ENCODE results near the gene CYB5B.

Gene CYB5B

GRCh38 chr16:69448470-69449193 is 24.2 kb downstream of the CYB5B start:
- DNase-seq: peak; percentile 61

- DNase-seq: no peak
These were observed 26.7 kb downstream of the CYB5B start for GRCh38 chr16:69451166-69451565.

DNA sequence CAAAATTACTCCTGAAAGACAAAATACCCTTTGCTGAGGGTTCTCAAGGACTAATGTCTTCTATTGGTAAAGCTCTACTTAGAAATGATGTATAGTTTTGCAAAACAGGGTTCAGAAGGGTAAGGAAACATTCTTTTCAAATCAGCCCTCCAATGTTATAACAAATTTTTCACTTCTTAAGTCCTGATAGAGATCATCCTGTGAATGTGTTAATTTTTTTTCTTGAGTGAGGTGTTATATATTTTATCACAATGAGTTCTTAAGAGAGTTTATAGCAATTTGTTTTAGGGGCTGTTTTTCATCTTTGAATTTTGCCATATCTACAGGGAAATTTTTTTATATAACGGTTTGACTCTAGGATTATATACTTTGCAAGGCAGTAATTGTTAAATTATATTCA is 29.5 kb downstream of the CYB5B start:
- no peak for DNase-seq

- no peak for DNase-seq
These were observed 39.5 kb downstream of the CYB5B start for GRCh38 chr16:69463876-69464275.

GRCh38 chr16:69465083-69465721 is 40.8 kb downstream of the CYB5B start:
- no peak for DNase-seq

DNA sequence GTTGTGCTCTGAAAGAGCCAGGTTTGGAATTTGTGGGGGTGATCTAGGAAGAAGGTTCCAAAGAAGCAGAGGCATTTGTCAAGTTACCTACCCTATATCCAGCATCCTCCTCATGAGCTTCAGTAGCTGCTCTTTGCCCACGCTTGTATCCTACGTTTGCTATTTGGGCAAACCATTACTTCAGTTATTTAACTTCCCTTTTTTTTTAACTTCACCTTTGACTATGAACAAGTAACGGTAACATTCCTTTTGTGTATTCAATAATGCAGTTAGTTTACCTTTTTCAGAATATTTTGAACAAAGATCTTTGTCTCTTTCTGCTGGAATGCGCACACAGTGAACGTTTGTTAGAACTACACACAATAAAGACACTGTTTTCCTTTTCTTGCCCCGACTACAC is 41.5 kb downstream of the CYB5B start:
- no peak for DNase-seq

DNA sequence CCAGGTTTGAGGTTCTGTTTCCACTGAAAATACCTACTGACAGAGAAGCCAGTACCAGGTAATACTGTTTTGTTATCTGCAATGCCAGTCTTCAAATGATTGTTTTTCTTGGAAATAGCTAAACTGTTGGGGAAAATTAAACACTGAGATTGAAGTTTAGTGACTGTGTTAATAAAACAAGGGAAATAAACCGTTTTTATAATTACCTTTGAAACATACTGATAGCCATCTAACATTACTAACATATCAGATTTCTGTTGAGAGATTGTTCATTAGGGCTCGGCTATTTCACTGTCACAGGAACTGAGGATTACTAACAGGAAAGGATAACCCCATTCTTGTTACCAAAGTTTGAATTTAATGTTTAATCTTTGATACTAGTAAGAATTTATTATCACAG is 42.1 kb downstream of the CYB5B start:
- no peak for DNase-seq

GRCh38 chr16:69467080-69467479 is 42.7 kb downstream of the CYB5B start:
- DNase-seq: no peak

DNA sequence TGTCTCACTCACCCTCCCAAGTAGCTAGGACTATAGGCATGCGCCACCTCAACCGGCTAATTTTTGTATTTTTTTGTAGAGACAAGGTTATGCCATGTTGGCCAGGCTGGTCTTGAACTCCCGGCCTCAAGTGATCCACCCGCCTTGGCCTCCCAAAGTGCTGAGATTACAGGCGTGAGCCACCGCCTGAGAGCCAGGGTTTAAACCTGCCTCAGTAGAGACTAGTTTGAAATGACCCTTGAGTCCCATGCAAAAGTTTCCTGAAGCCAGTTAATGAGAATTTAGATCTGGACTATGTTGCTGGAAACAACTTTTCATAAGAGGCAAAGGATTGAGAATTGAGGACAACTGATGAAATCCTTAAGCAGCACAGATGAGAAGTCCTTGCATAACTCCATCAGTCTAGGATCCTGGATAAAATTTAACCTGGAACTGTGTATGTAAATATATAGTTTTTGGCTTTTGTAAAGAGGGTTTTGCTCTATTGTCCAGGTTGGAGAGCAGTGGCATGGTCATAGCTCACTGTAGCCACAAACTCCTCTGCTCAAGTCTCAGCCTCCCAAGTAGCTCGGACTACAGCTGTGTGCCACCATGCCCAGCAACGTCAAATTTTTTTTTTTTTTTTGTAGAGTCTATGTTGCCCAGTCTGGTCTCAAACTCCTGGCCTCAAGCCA is 43.2 kb downstream of the CYB5B start:
- DNase-seq: no peak

- DNase-seq: no peak
These were observed 45.6 kb downstream of the CYB5B start for GRCh38 chr16:69469807-69470561.

DNA sequence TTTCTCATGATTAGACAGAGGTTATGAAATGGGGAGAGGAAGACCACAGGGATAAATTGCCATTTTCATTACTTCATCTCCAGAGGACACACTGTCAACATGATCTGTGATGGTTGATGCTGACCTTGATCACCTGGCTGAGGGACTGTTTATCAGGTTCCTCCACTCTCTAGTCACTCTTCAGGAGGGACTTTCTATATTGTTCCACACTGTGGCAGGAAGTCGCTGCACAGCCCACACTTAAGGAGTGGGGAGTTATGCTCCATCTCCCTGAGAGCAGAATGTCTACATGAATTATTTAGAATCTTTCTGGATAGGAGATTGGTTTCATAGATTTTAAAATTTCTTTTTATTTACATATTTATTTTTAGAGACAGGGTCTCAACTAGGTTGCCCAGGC is 46.7 kb downstream of the CYB5B start:
- no peak for DNase-seq

DNA sequence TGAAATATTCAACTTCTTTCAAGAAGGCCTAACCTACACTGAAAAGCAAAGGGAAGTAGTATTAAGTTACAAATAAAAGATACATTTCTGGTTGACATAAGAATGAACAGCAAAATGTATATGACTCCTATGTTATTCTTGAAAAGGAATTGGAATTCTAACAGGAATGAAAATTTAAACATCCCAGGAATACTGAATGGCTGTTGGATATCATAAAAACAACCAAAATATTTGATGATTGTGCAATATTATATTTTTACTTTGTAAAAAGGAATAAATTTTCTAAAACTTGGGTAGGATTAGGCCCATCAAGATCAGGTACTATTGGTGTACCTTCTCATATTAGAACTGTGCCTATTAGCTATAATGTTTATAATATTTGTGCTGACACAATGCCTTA is 50.0 kb downstream of the CYB5B start:
- DNase-seq: no peak

DNA sequence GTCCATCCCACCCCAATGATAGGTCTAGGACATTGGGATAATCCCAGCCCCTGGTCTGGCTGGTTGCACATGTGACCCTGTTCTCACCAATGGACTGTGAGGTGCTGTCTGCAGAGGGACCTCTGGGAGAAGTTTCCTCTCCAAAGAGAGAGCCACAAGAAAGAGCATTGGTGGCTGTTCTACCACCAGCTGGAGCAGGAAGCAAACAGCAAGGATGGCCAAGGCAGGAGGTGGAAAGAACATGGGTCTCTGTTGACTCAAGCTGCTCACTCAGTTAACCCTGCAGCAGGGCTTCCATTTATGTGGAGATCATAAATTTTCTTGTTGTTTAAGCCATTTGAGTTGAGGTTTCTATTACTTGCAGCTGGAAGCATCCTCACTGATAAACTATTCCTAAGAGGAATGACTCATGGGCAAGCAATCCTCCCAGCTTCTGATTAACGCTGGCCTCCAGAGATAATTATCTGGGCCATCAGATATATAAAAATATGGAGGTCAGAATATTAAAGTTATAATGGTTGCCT is 52.6 kb downstream of the CYB5B start:
- no peak for DNase-seq

GRCh38 chr16:69477546-69477945 is 53.1 kb downstream of the CYB5B start:
- no peak for DNase-seq

GRCh38 chr16:69478685-69479084 is 54.3 kb downstream of the CYB5B start:
- DNase-seq: no peak

GRCh38 chr16:69479775-69480174 is 55.4 kb downstream of the CYB5B start:
- no peak for DNase-seq

DNA sequence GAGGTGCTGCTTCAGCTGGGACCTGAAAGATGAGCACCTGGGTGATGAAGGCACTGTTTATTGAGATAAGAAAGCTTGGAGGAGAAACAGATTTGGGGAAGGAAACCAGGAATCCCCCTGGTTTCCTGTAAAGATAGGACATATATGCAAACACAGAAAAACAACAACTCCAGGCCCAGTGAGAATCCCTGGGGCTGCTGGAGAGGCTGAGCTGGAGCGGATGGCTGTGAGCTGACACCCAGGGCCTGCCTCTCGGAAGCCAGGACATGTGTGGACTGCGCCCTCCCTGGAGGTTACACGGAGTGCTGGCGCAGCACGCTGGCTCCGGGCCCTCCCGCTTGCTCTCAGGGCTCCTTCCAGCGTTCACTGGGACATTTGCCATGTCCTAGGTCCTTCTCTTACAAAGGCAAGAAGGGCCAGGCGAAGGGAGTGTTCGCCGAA is 57.5 kb downstream of the CYB5B start:
- DNase-seq: peak; percentile 78

- peak; percentile 91 for DNase-seq
These were observed 58.1 kb downstream of the CYB5B start for GRCh38 chr16:69482410-69482991.

DNA sequence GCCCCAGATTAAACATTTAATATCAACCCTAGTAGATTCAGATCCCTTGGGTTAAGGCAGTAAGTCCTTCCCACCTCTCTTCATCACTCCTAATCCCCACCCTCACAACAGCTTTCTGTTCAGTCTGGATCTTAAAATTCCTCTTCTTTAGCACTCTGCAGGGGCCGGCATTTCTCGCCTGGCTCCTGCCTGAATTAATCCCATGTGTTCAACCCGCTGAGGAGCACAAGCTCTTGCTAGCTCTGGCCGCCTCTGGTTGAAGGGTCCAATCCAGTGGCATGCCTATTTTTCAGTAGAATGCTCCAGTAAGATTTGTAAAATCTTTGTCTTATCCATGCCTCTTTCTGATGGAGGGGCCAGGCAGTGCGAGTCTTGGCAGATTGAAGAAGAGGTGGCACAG is 59.2 kb downstream of the CYB5B start:
- DNase-seq: no peak

DNA sequence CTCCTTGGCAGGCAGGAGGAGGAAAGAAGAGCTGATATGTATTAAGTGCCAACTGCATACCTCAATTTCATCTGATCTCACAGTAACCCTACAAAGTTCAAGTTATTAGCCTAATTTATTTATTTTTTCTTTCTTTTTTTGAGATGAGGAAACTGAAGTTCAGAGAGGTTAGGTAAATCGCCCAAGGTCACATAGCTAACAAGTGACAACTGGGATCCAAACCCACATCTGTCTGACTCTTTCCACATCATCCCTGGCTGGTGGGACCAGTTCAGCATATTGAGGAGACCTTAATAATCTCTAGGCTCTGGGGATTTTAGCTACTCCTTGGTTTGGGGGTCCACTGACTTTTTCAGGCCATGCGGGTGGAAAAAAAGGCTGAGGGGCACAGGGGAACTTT is 60.9 kb downstream of the CYB5B start:
- DNase-seq: no peak

DNA sequence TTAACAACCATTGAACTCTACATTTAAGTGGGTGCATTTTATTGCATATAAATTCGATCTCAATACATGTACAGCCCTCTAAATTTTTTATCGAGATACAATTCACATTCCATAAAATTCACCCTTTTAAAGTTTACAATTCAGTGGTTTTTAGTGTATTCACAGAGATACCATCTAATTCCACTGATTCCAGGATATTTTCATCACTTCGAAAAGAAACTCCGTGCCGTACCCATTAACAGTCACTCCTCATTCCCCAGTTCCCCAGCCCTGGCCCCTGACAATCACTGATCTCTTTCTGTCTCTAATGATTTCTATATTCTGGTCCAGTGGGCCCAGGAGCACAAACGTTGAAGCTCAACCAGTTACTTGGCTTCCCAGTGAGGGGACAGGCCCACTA is 61.4 kb downstream of the CYB5B start:
- no peak for DNase-seq

- no peak for DNase-seq
These were observed 61.9 kb downstream of the CYB5B start for GRCh38 chr16:69486272-69486671.

- DNase-seq: no peak
These were observed 62.3 kb downstream of the CYB5B start for GRCh38 chr16:69486724-69487123.
